Right atrium auricular region (tissue), 2 donors: ENCODE measurements around the gene MED9. TPM values are rescaled to one million over a fixed set of nuclear protein-coding genes. Genes with fewer than 3 reads are reported as not detected.

ENCODE experiments used
- DNase-seq: peaks from one replicate; pipeline ENCODE4 v3.0.0-alpha.2; 2019; ENCODE audit warnings: low spot score
- H3K27ac ChIP-seq, 2 donors: fragments of 200-600 bp; sonication (generic); 1 replicate in 1 of 2; 2 replicates in 1 of 2; pipeline ENCODE4 v1.5.1; 2016 to 2019
- H3K27me3 ChIP-seq, 2 donors: fragments of 200-600 bp; sonication (generic); one replicate each; pipeline versions ENCODE4 v1.5.1 to v1.6.0; 2017 to 2019
- H3K36me3 ChIP-seq: fragments of 200-600 bp; sonication (generic); one replicate; pipeline ENCODE4 v1.5.1; 2016
- H3K4me1 ChIP-seq, 2 donors: fragments of 200-600 bp; sonication (generic); one replicate each; pipeline versions ENCODE4 v1.5.1 to v1.6.0; 2017 to 2019
- H3K4me3 ChIP-seq, 2 donors: fragments of 200-600 bp; sonication (generic); 1 replicate in 1 of 2; 2 replicates in 1 of 2; pipeline ENCODE4 v1.5.1; 2017 to 2019; ENCODE audit warnings: mild to moderate bottlenecking in 1 of 2, moderate library complexity in 1 of 2
- H3K9me3 ChIP-seq, 2 donors: fragments of 200-600 bp; sonication (generic); one replicate each; pipeline ENCODE4 v1.5.1; 2019
- CTCF ChIP-seq, 2 donors: fragments of 200-600 bp; sonication (generic); IDR thresholded peaks; one replicate each; pipeline ENCODE4 v1.5.1; 2019; ENCODE audit warnings: antibody characterized with exemption in 2 of 2
- total RNA-seq, 2 donors: library from RNA; depleted of rRNA; stranded (reverse); fragments of >200 nt; gene quantifications; one replicate each; pipeline ENCODE4 v1.1.0, GENCODE V29; 2016

Gene MED9
- total RNA-seq, 2 donors from 2014 or later = 36.7 to 41.0 TPM

DNA sequence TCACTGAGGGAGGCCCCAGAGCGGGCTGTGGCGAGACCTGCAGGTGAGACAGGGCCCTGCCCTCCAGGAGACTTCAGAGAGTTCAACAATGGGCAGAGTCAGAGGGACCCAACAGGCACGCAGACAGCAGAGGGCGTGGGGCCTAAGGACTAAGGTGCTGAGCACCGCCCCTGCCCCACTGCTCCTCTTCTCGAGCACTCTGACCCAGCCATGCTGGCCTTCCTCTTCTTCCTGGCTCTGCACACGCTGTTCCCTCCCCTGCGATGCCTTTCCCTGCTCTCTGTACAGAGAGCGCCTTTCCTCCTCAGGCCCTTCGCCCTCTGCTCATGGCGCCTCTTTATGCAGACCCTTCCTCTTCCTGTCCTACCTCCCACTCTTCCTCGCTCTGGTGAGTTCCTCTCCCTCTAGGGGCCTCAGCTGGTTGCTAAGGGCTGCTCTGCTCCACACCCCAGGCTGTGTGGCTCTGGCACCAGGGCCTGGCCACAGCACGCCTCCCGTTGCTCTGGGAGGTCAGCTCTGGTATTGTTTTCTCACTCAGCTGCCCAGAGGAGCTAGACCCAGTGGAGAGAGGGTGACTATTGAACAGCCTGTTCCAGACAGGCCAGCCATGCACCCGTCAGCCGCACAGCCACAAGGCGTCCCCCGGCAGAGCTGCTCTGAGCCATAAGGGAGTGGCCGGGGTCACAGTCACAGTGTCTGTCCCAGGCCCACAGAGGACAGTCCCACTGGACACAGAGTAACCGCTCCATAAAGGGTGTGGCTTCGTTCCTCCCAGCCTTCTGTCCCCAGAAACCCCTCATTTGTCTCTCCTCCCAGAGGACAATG is 33.0 kb downstream of the MED9 start:
- Histone ChIP-seq H3K4me1 (peaks cover 0 to 19% of the 10 kb centered on the region in 2 donors), H3K4me3 (no peak overlapping the region), H3K9me3 (no peaks in the 10 kb centered on the region), H3K27me3 (no peaks in the 10 kb centered on the region), H3K36me3 (no peaks in the 10 kb centered on the region), H3K27ac (no peak overlapping the region)
- no peak for DNase-seq
- TF ChIP-seq CTCF (IDR thresholded peaks at IDR 0.05) = no peak

DNA sequence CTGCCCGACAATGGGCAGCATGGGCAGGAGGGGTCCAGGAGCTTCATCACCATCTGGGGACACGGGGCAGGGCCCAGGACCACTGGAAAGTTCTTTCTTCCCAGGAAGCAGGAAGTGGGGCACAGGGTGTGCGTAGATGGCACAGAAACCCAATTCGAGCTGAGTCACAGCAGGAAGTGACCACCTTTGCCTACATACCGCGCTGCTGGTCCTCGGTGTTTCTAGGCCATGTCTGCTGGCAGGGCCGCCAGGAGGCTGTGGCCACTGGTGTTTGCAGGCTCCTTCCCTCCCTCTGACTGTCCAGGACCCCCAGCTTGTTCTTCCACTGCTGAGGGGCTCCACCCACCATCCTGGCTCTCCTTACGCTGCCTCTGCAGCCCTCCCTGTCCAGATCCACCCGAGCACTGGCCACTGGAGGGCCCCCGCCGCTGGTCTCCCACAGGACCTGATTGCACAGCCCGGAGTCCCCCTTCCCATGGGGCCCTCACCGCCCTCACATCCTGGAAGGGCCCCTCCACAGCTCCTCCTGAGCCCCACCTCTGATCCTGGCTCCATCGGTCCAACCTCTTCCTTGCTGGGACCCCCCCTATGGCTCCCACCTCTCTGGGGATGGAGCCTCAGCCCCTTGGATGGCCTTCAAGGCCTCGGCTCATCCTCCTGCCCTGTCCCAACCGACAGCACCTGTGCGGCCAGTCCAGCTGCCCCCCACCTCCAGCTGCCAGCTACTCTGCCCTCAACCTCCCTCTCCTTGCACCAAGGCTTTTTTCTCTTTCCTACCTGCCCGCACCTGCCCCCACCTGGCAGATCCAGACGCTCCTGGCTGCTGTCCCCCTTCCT is 33.9 kb downstream of the MED9 start:
- no peak overlapping the region for H3K27ac ChIP-seq
- H3K9me3 ChIP-seq = no peaks in the 10 kb centered on the region
- no peaks in the 10 kb centered on the region for H3K27me3 ChIP-seq
- no peak overlapping the region for H3K4me3 ChIP-seq
- no peak for DNase-seq
- peaks cover 0 to 19% of the 10 kb centered on the region in 2 donors for H3K4me1 ChIP-seq
- TF ChIP-seq CTCF (IDR thresholded peaks at IDR 0.05) = no peak
- H3K36me3 ChIP-seq = no peaks in the 10 kb centered on the region

- H3K27me3 ChIP-seq = no peaks in the 10 kb centered on the region
- H3K9me3 ChIP-seq = no peaks in the 10 kb centered on the region
- no peak overlapping the region for H3K4me3 ChIP-seq
- no peak for TF ChIP-seq CTCF (IDR thresholded peaks at IDR 0.05)
- H3K36me3 ChIP-seq = no peaks in the 10 kb centered on the region
- no peak for DNase-seq
- H3K27ac ChIP-seq = no peak overlapping the region
- H3K4me1 ChIP-seq = peaks cover 0 to 17% of the 10 kb centered on the region in 2 donors
Observed at GRCh38 chr17:17511293-17511741, 34.5 kb downstream of the MED9 start.

- no peak for DNase-seq
- no peaks in the 10 kb centered on the region for H3K9me3 ChIP-seq
- TF ChIP-seq CTCF (IDR thresholded peaks at IDR 0.05) = no peak
- H3K36me3 ChIP-seq = no peaks in the 10 kb centered on the region
- no peaks in the 10 kb centered on the region for H3K27me3 ChIP-seq
- peaks cover 0 to 8% of the 10 kb centered on the region in 2 donors for H3K4me1 ChIP-seq
- H3K4me3 ChIP-seq = no peak overlapping the region
- H3K27ac ChIP-seq = no peak overlapping the region
Observed at GRCh38 chr17:17511881-17512858, 35.4 kb downstream of the MED9 start.

DNA sequence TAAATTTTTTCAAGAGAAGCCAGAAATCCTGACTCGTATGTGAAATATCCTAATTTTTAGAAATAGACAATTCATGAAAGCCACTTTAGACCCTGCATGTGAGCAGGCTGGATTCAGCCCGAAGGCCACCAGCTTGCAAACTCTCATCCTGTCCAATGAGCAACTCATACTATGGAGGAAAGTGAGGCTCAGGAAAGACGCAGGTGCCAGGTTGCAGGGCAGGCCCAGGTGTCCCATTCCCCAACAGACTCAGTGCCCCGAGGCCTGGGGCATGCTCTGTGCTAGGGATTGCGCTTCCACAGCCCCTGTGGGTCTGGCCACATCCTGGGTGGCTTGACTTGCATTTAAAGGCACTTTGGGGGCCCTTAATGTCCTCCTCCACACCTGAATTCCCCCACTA is 36.1 kb downstream of the MED9 start:
- no peaks in the 10 kb centered on the region for H3K9me3 ChIP-seq
- H3K27me3 ChIP-seq = no peaks in the 10 kb centered on the region
- no peak overlapping the region for H3K4me3 ChIP-seq
- peaks cover 0 to 1% of the 10 kb centered on the region in 2 donors for H3K4me1 ChIP-seq
- H3K27ac ChIP-seq = no peak overlapping the region
- no peak for TF ChIP-seq CTCF (IDR thresholded peaks at IDR 0.05)
- no peak for DNase-seq
- no peaks in the 10 kb centered on the region for H3K36me3 ChIP-seq
